Endothelial cell of umbilical vein (primary cell): Measurements from ENCODE around the gene STC2. TPM values are rescaled to one million over a fixed set of nuclear protein-coding genes. Genes with fewer than 3 reads are reported as not detected.

Experiments used
- BruUV-seq: library from RNA; stranded (reverse); fragments of 400-500 nt; replicated peaks from 2 replicates; lab custom pipeline; 2021; lab: Mats Ljungman, UMichigan
- CTCF ChIA-PET: fragments of 300-600, 350-600 bp; sonication (Branson Sonifier 250); formaldehyde crosslinking; loops from one replicate; lab custom pipeline; 2021; ENCODE audit warnings: antibody characterized with exemption, inconsistent platforms; lab: Charles Lee
- POLR2A ChIA-PET: fragments of 300-600, 350-600 bp; sonication (Branson Sonifier 250); formaldehyde crosslinking; loops from one replicate; lab custom pipeline; 2021; ENCODE audit warnings: antibody characterized with exemption, inconsistent platforms; lab: Charles Lee
- DNase-seq: peaks from one replicate; pipeline ENCODE4 v3.0.0-alpha.2; 2011; ENCODE audit warnings: low read depth, low spot score
- FAIRE-seq: peaks from 2 replicates; lab custom pipeline; 2011; peaks lifted over from hg19 to GRCh38; lab: Jason Lieb, UNC
- H2AFZ ChIP-seq: 2 replicates; pipeline ENCODE4 v1.6.0; 2012; ENCODE audit warnings: low read depth, low read length, control low read depth, inconsistent platforms
- H3K27ac ChIP-seq: 2 replicates; pipeline ENCODE4 v1.5.1; 2011; ENCODE audit warnings: low read depth, mild to moderate bottlenecking, control low read depth, low read length, moderate library complexity; ENCODE audit not compliant: insufficient read depth
- H3K27me3 ChIP-seq, 2 experiments: 2 replicates each; pipeline versions ENCODE4 v1.6.0 to v1.6.1; 2011; ENCODE audit warnings: low read length in 2 of 2, mixed read lengths in 1 of 2; ENCODE audit not compliant: control insufficient read depth in 2 of 2, insufficient read depth in 2 of 2
- H3K36me3 ChIP-seq, 2 experiments: 2 replicates in 1 of 2; 3 replicates in 1 of 2; pipeline ENCODE4 v1.5.1; 2011; ENCODE audit warnings: low read length in 2 of 2, mild to moderate bottlenecking in 1 of 2, moderate library complexity in 1 of 2; ENCODE audit not compliant: control insufficient read depth in 2 of 2, insufficient read depth in 2 of 2; ENCODE audit errors: extremely low read depth in 1 of 2
- H3K4me1 ChIP-seq: 3 replicates; pipeline ENCODE4 v1.5.1; 2011; ENCODE audit warnings: mild to moderate bottlenecking, low read length; ENCODE audit not compliant: control insufficient read depth, insufficient read depth; ENCODE audit errors: extremely low read depth
- H3K4me2 ChIP-seq: 2 replicates; pipeline ENCODE4 v1.6.1; 2011; ENCODE audit warnings: low read length, control low read depth, mixed read lengths; ENCODE audit not compliant: insufficient read depth
- H3K4me3 ChIP-seq, 3 experiments: fragments of 200-600 bp in 1 of 3; sonication (generic), shearing (Covaris generic) in 1 of 3; replicated peaks in 1 of 3; 2 replicates each; pipeline ENCODE4 v1.5.1; 2011 to 2016; ENCODE audit warnings: control low read depth in 3 of 3, low read length in 3 of 3, mild to moderate bottlenecking in 2 of 3, inconsistent platforms in 1 of 3, low read depth in 1 of 3, moderate library complexity in 1 of 3; ENCODE audit not compliant: insufficient read depth in 1 of 3
- H3K79me2 ChIP-seq: 2 replicates; pipeline ENCODE4 v1.6.0; 2012; ENCODE audit warnings: low read length, inconsistent platforms; ENCODE audit not compliant: control insufficient read depth, insufficient read depth
- H3K9ac ChIP-seq: replicated peaks from 2 replicates; pipeline ENCODE3; 2011; ENCODE audit warnings: low read length, control low read depth; ENCODE audit not compliant: insufficient read depth; ENCODE audit errors: extremely low read depth
- H3K9me1 ChIP-seq: replicated peaks from 3 replicates; pipeline ENCODE4 v1.6.0; 2011; ENCODE audit warnings: mild to moderate bottlenecking, low read length; ENCODE audit not compliant: control insufficient read depth, insufficient read depth; ENCODE audit errors: extremely low read depth
- H3K9me3 ChIP-seq: replicated peaks from 2 replicates; pipeline ENCODE4 v1.5.1; 2012; ENCODE audit warnings: low read length, inconsistent platforms; ENCODE audit not compliant: control insufficient read depth, insufficient read depth
- H4K20me1 ChIP-seq: replicated peaks from 2 replicates; pipeline ENCODE3; 2011; ENCODE audit warnings: mild to moderate bottlenecking, low read length; ENCODE audit not compliant: control insufficient read depth, insufficient read depth; ENCODE audit errors: extremely low read depth
- CTCF ChIP-seq, 2 donors: IDR thresholded peaks; 1 replicate in 1 of 2; 2 replicates in 1 of 2; pipeline ENCODE4 v1.5.1; 2011; ENCODE audit warnings: low read length in 2 of 2, mild to moderate bottlenecking in 2 of 2, moderate library complexity in 2 of 2, control low read depth in 1 of 2, inconsistent platforms in 1 of 2, low read depth in 1 of 2; ENCODE audit not compliant: insufficient read depth in 1 of 2; ENCODE audit errors: extremely low read depth in 1 of 2
- MAX ChIP-seq: IDR thresholded peaks from 2 replicates; pipeline ENCODE4 v1.6.1; 2011; ENCODE audit not compliant: insufficient read depth, insufficient read length
- MYC ChIP-seq: IDR thresholded peaks from one replicate; pipeline ENCODE4 v1.6.1; 2011; ENCODE audit warnings: mild to moderate bottlenecking, low read depth, low read length
- POLR2A ChIP-seq: IDR thresholded peaks from 2 replicates; pipeline ENCODE4 v1.6.1; 2012; ENCODE audit warnings: low read depth, mild to moderate bottlenecking, control low read depth, low read length
- dilution Hi-C: fragments of 300-500 bp; cut with MboI; formaldehyde crosslinking; loops from one replicate; pipeline ENCODE4 v1.15.0; 2019; ENCODE audit warnings: low sequenced_read_pairs; ENCODE audit not compliant: extremely low pct_ligation_motif_present
- intact Hi-C: fragments of 100-400 bp; cut with micrococcal nuclease; formaldehyde crosslinking; loops from one replicate; pipeline ENCODE4 v1.10.0; 2022
- polyA plus RNA-seq, 4 experiments: library from polyadenylated mRNA; depleted of rRNA in 3 of 4; stranded (reverse) in 3 of 4; unstranded in 1 of 4; fragments of >200 nt; gene quantifications; 2 replicates each; pipeline versions ENCODE4 v1.2.1 to v1.2.3, GENCODE V29; 2011 to 2012; ENCODE audit warnings: missing spikeins in 1 of 4
- total RNA-seq: library from RNA; stranded (reverse); gene quantifications from 2 replicates; pipeline ENCODE4 v1.2.3, GENCODE V29; 2021

STC2 gene
- total and polyA plus RNA-seq, 2 donors (not counting 3 experiments of a cell fraction or from before 2014, with no cell fraction given) = 19.0 to 26.9 TPM

- peak; percentile 84 to 89 for TF ChIP-seq CTCF (IDR thresholded peaks at IDR 0.05; ENCODE audit: extremely low read depth in 1 of 2, insufficient read depth in 1 of 2, low read depth in 1 of 2, low read length in 2 of 2)
- TF ChIP-seq POLR2A = no peak
- TF ChIP-seq MAX = peak; percentile 82
- peak; percentile 56 for TF ChIP-seq MYC
- peaks cover 16 to 18% of the 10 kb centered on the region in 2 experiments for H3K27me3 ChIP-seq
- POLR2A ChIA-PET = no interaction called here
- intact Hi-C loops (loop anchor here (1.0 to 5.0 kb wide), 6 partner anchors 51 to 576 kb away; no protein-coding TSS in a partner anchor), dilution Hi-C loops (no loop called here)
- DNase-seq (peak; percentile 62), FAIRE-seq (peak; percentile 33)
- H4K20me1 ChIP-seq = no peaks in the 10 kb centered on the region
- H2AFZ ChIP-seq = peak overlapping the region; percentile 64
- peak overlapping the region; percentile 13 for H3K4me2 ChIP-seq
- H3K4me1 ChIP-seq = peaks cover 2% of the 10 kb centered on the region
- CTCF ChIA-PET = interaction anchor here (0.8 to 1.2 kb wide), 6 partner anchors 10 to 576 kb away, joined by 3 to 10 read pairs (median 4); no protein-coding TSS in a partner anchor
- no peak overlapping the region for H3K27ac ChIP-seq
- H3K9me1 ChIP-seq = no peaks in the 10 kb centered on the region
- no peak overlapping the region for H3K4me3 ChIP-seq
- H3K79me2 ChIP-seq = no peaks in the 10 kb centered on the region
- H3K36me3 ChIP-seq = no peaks in the 10 kb centered on the region
- no peaks in the 10 kb centered on the region for H3K9me3 ChIP-seq
- BruUV-seq = no TSS peak
- no peak overlapping the region for H3K9ac ChIP-seq
Measured at GRCh38 chr5:173283318-173284288, 44.6 kb downstream of the STC2 start.
